T-helper 9 cell (primary cell): ENCODE data around the gene A1CF.
"Not testable (repeated sequence)": the region's sequence is repeated elsewhere in the genome, so short reads cannot be mapped to it uniquely, and the experiment has no call there.

Source experiments
- DNase-seq: peaks from one replicate; pipeline ENCODE4 v3.0.0-alpha.2; 2020

The A1CF gene

GRCh38 chr10:50857579-50857978, 27.8 kb downstream of the A1CF start:
- DNase-seq, result no peak

GRCh38 chr10:50855461-50855860, 30.0 kb downstream of the A1CF start:
- DNase-seq, result no peak

GRCh38 chr10:50855015-50855414, 30.4 kb downstream of the A1CF start:
- no peak for DNase-seq

- no peak for DNase-seq
Measured at GRCh38 chr10:50853557-50853956, 31.9 kb downstream of the A1CF start.

- DNase-seq, result no peak
Measured at GRCh38 chr10:50851884-50852671, 33.3 kb downstream of the A1CF start.

GRCh38 chr10:50850578-50851230, 34.7 kb downstream of the A1CF start:
- DNase-seq, result no peak

- DNase-seq, result no peak
Measured at GRCh38 chr10:50846753-50847152, 38.7 kb downstream of the A1CF start.

- DNase-seq, result no peak
Measured at GRCh38 chr10:50837095-50837494, 48.3 kb downstream of the A1CF start.

- DNase-seq, result no peak
Measured at GRCh38 chr10:50832171-50832751, 53.2 kb downstream of the A1CF start.

- DNase-seq, result no peak
Measured at GRCh38 chr10:50830066-50830465, 55.4 kb downstream of the A1CF start.

- no peak for DNase-seq
Measured at GRCh38 chr10:50824782-50825181, 60.6 kb downstream of the A1CF start.

- no peak for DNase-seq
Measured at GRCh38 chr10:50823789-50824188, 61.6 kb downstream of the A1CF start.

- no peak for DNase-seq
Measured at GRCh38 chr10:50809596-50809995, 75.8 kb downstream of the A1CF start.

GRCh38 chr10:50807851-50808776, 77.3 kb downstream of the A1CF start:
- no peak for DNase-seq

GRCh38 chr10:50805981-50806622, 79.3 kb downstream of the A1CF start:
- DNase-seq, result no peak

GRCh38 chr10:50799595-50799994, 85.8 kb downstream of the A1CF start:
- DNase-seq, result no peak

GRCh38 chr10:50798297-50798696, 87.1 kb downstream of the A1CF start:
- no peak for DNase-seq

- no peak for DNase-seq
Measured at GRCh38 chr10:50796693-50797092, 88.7 kb downstream of the A1CF start.

GRCh38 chr10:50794490-50794889, 90.9 kb downstream of the A1CF start:
- DNase-seq, result no peak

GRCh38 chr10:50788951-50789945, 96.2 kb downstream of the A1CF start:
- DNase-seq, result no peak

GRCh38 chr10:50787962-50788361, 97.5 kb downstream of the A1CF start:
- DNase-seq, result not testable (repeated sequence)
